Thoracic aorta (tissue), 2 donors: ENCODE measurements around the gene WTIP. TPM values are rescaled to one million over a fixed set of nuclear protein-coding genes. Genes with fewer than 3 reads are reported as not detected.

Experiments
- ATAC-seq: fragments of 150-250 bp; one replicate; pipeline ENCODE4 v1.8.0; 2017; ENCODE audit warnings: low read depth; ENCODE audit not compliant: insufficient number of reproducible peaks, low FRiP score
- DNase-seq: peaks from one replicate; pipeline ENCODE4 v3.0.0-alpha.2; 2020; ENCODE audit warnings: low spot score
- H3K27ac ChIP-seq, 2 donors: fragments of 200-600 bp; sonication (generic); 1 replicate in 1 of 2; 2 replicates in 1 of 2; pipeline ENCODE4 v1.5.1; 2016; ENCODE audit warnings: mild to moderate bottlenecking in 2 of 2, moderate library complexity in 2 of 2
- H3K27me3 ChIP-seq: fragments of 200-600 bp; sonication (generic); replicated peaks from 2 replicates; pipeline ENCODE4 v1.6.0; 2016; ENCODE audit warnings: mild to moderate bottlenecking; ENCODE audit not compliant: insufficient read depth
- H3K36me3 ChIP-seq: fragments of 200-600 bp; sonication (generic); one replicate; pipeline ENCODE4 v1.5.1; 2016
- H3K4me1 ChIP-seq, 2 donors: fragments of 200-600 bp; sonication (generic); 1 replicate in 1 of 2; 2 replicates in 1 of 2; pipeline versions ENCODE4 v1.5.1 to v1.6.0; 2016; ENCODE audit warnings: low read depth in 2 of 2, mild to moderate bottlenecking in 1 of 2; ENCODE audit not compliant: control insufficient read depth in 1 of 2
- H3K4me3 ChIP-seq: fragments of 200-600 bp; sonication (generic); 2 replicates; pipeline ENCODE4 v1.5.1; 2016; ENCODE audit warnings: mild to moderate bottlenecking
- H3K9me3 ChIP-seq: fragments of 200-600 bp; sonication (generic); 2 replicates; pipeline ENCODE4 v1.5.1; 2016
- CTCF ChIP-seq: fragments of 200-600 bp; sonication (generic); IDR thresholded peaks from one replicate; pipeline ENCODE4 v1.5.1; 2019; ENCODE audit warnings: antibody characterized with exemption
- total RNA-seq, 2 donors: library from RNA; depleted of rRNA; stranded (reverse); fragments of >200 nt; gene quantifications; one replicate each; pipeline versions ENCODE4 v1.1.0 to v1.2.3, GENCODE V29; 2016

The WTIP gene
- total RNA-seq, 2 donors from 2014 or later, result 110 to 175 TPM

GRCh38 chr19:34501339-34502320 lies 20.1 kb downstream of the WTIP start:
- Histone ChIP-seq H3K27me3 (no peaks in the 10 kb centered on the region), H3K4me3 (peak overlapping the region; percentile 45), H3K9me3 (no peaks in the 10 kb centered on the region), H3K36me3 (peaks cover 13% of the 10 kb centered on the region), H3K4me1 (peaks cover 0 to 3% of the 10 kb centered on the region in 2 donors), H3K27ac (peak overlapping the region; percentile 65 to 71)
- ATAC-seq (peak; percentile 80), DNase-seq (peak; percentile 79)
- peak; percentile 99 for TF ChIP-seq CTCF

DNA sequence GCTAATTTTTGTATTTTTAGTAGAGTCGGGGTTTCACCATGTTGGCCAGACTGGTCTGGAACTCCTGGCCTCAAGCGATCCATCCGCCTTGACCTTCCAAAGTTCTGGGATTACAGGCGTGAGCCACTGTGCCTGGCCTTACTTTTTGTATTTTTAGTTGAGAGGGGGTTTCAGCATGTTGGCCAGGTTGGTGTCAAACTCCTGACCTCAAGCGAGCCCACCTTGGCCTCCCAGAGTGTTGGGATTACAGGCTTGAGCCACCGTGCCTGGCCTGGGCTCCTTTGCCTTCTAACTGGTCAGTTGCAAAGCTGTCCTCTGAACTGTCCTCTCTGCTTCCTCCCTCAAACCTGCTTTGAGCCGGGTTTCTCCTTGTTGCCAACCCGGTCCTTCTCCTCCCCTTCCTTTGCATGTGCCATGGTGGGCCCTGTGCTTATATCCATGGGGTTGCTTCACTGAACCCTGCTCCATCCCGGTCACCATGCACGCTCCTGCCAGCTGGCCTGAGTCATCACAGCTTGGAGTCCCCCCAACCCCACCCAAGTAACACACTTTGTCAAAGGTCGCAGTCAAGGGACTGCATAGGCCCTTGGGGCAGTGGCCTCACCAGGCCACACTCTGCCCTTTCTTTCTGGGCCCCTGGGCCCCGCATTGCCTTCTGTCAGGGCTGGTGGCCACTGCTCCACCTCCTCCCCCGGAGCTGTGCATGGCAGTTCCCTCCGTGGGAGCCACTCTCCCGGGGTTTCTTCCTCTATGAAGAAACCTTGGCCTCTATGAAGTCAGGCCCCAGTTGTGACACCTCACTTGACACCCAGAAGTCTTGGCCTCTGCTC lies 21.2 kb downstream of the WTIP start:
- Histone ChIP-seq H3K27me3 (no peaks in the 10 kb centered on the region), H3K4me1 (peaks cover 0 to 3% of the 10 kb centered on the region in 2 donors), H3K27ac (no peak overlapping the region), H3K4me3 (no peak overlapping the region), H3K9me3 (no peaks in the 10 kb centered on the region), H3K36me3 (peaks cover 2% of the 10 kb centered on the region)
- TF ChIP-seq CTCF, result no peak
- ATAC-seq (no peak), DNase-seq (no peak)

- H3K27me3 ChIP-seq, result no peaks in the 10 kb centered on the region
- no peak overlapping the region for H3K4me3 ChIP-seq
- ATAC-seq (no peak), DNase-seq (no peak)
- peaks cover 0 to 3% of the 10 kb centered on the region in 2 donors for H3K4me1 ChIP-seq
- TF ChIP-seq CTCF, result no peak
- no peak overlapping the region for H3K27ac ChIP-seq
- H3K9me3 ChIP-seq, result no peaks in the 10 kb centered on the region
- peaks cover 2% of the 10 kb centered on the region for H3K36me3 ChIP-seq
Measured at GRCh38 chr19:34503531-34504272, 22.1 kb downstream of the WTIP start.

- Histone ChIP-seq H3K27me3 (no peaks in the 10 kb centered on the region), H3K4me1 (peaks cover 0 to 3% of the 10 kb centered on the region in 2 donors), H3K4me3 (no peak overlapping the region), H3K27ac (no peak overlapping the region), H3K9me3 (no peaks in the 10 kb centered on the region), H3K36me3 (no peaks in the 10 kb centered on the region)
- no peak for DNase-seq
- TF ChIP-seq CTCF, result no peak
- ATAC-seq, result no peak
Measured at GRCh38 chr19:34504273-34504808, 22.8 kb downstream of the WTIP start.
